HCT116 (cell line): ENCODE measurements around the gene KLRF2. TPM values are rescaled to one million over a fixed set of nuclear protein-coding genes. Genes with fewer than 3 reads are reported as not detected.

Experiments
- ATAC-seq: fragments of 200-7000 bp; cut with Tn5 transposase; 2 replicates; pipeline ENCODE4 v1.9.1; 2020; ENCODE audit warnings: mild to moderate bottlenecking, moderate library complexity
- BruUV-seq: library from RNA; stranded (reverse); fragments of 400-500 nt; replicated peaks from 2 replicates; lab custom pipeline; 2021; lab: Mats Ljungman, UMichigan
- CTCF ChIA-PET: fragments of 300-600 bp; sonication (Branson Sonifier 250); formaldehyde crosslinking; loops from one replicate; lab custom pipeline; 2021; ENCODE audit warnings: antibody characterized with exemption; lab: Charles Lee
- POLR2A ChIA-PET: fragments of 300-600, 350-600 bp; sonication (Branson Sonifier 250); formaldehyde crosslinking; loops from one replicate; lab custom pipeline; 2021; ENCODE audit warnings: antibody characterized with exemption; lab: Charles Lee
- RAD21 ChIA-PET, 2 experiments: fragments of 300-600 bp; sonication (Branson Sonifier 250); formaldehyde crosslinking; loops; one replicate each; lab custom pipeline; 2023; ENCODE audit warnings: low total read pairs in 2 of 2; ENCODE audit not compliant: uncharacterized antibody in 2 of 2, unreplicated experiment in 2 of 2, low non-redundant PET in 1 of 2; lab: Charles Lee
- DNase-seq: peaks from one replicate; pipeline ENCODE4 v3.0.0-alpha.2; 2010; ENCODE audit warnings: low read depth, low spot score
- H2AFZ ChIP-seq: fragments of 200-600 bp; shearing (Covaris generic), sonication (generic); 2 replicates; pipeline ENCODE4 v1.6.1; 2017; ENCODE audit warnings: low read depth, mixed run types, mixed read lengths, antibody characterized with exemption, low read length; ENCODE audit not compliant: poor library complexity, severe bottlenecking
- H3K27ac ChIP-seq: 2 replicates; pipeline ENCODE4 v1.5.1; 2012; ENCODE audit warnings: low read depth, low read length
- H3K27me3 ChIP-seq: fragments of 200-600 bp; sonication (generic); 2 replicates; pipeline ENCODE4 v1.6.1; 2016; ENCODE audit warnings: mixed run types, low read length, mixed read lengths; ENCODE audit not compliant: insufficient read depth
- H3K36me3 ChIP-seq, 2 experiments: fragments of 200-500 bp in 1 of 2; fragments of 200-600 bp in 1 of 2; sonication (Bioruptor generic) in 1 of 2; sonication (generic) in 1 of 2; 2 replicates each; pipeline versions ENCODE4 v1.5.1 to v1.6.1; 2014 to 2016; ENCODE audit warnings: low read length in 2 of 2, inconsistent platforms in 1 of 2, mixed read lengths in 1 of 2, mixed run types in 1 of 2; ENCODE audit not compliant: insufficient read depth in 2 of 2, control insufficient read depth in 1 of 2
- H3K4me1 ChIP-seq, 2 experiments: fragments of 200-600 bp in 1 of 2; sonication (generic) in 1 of 2; 2 replicates each; pipeline versions ENCODE4 v1.5.1 to v1.6.1; 2012 to 2017; ENCODE audit warnings: low read length in 2 of 2, inconsistent platforms in 1 of 2, mild to moderate bottlenecking in 1 of 2, mixed read lengths in 1 of 2, mixed run types in 1 of 2, moderate library complexity in 1 of 2; ENCODE audit not compliant: insufficient read depth in 2 of 2, control insufficient read depth in 1 of 2
- H3K4me2 ChIP-seq: fragments of 200-600 bp; sonication (generic); 2 replicates; pipeline ENCODE4 v1.6.1; 2017; ENCODE audit warnings: mixed run types, low read length, mixed read lengths
- H3K4me3 ChIP-seq, 2 experiments: fragments of 200-600 bp in 1 of 2; sonication (generic) in 1 of 2; replicated peaks in 1 of 2; 2 replicates each; pipeline ENCODE4 v1.5.1; 2011 to 2016; ENCODE audit warnings: low read length in 2 of 2, control low read depth in 1 of 2, low read depth in 1 of 2, mild to moderate bottlenecking in 1 of 2, mixed read lengths in 1 of 2, mixed run types in 1 of 2
- H3K79me2 ChIP-seq: fragments of 200-600 bp; sonication (generic); 2 replicates; pipeline ENCODE4 v1.6.1; 2017; ENCODE audit warnings: mild to moderate bottlenecking, mixed run types, low read length, moderate library complexity, mixed read lengths; ENCODE audit not compliant: insufficient read depth
- H3K9ac ChIP-seq: fragments of 200-600 bp; sonication (generic); 2 replicates; pipeline ENCODE4 v1.6.1; 2016; ENCODE audit warnings: low read length, mixed read lengths
- H3K9me2 ChIP-seq: fragments of 200-600 bp; sonication (generic), shearing (Covaris generic); 2 replicates; pipeline ENCODE4 v1.6.1; 2017; ENCODE audit warnings: mixed run types, mild to moderate bottlenecking, moderate library complexity; ENCODE audit not compliant: insufficient read depth
- H3K9me3 ChIP-seq, 2 experiments: fragments of 200-500 bp in 1 of 2; fragments of 200-600 bp in 1 of 2; sonication (Bioruptor generic) in 1 of 2; sonication (generic) in 1 of 2; 2 replicates each; pipeline ENCODE4 v1.6.1; 2014 to 2017; ENCODE audit warnings: low read length in 2 of 2, mixed read lengths in 2 of 2, inconsistent platforms in 1 of 2, low read depth in 1 of 2, mild to moderate bottlenecking in 1 of 2, mixed run types in 1 of 2, moderate library complexity in 1 of 2; ENCODE audit not compliant: control insufficient read depth in 1 of 2, insufficient read depth in 1 of 2
- H4K20me1 ChIP-seq: fragments of 200-600 bp; sonication (generic), shearing (Covaris generic); 2 replicates; pipeline ENCODE4 v1.6.1; 2017; ENCODE audit warnings: mixed run types, mild to moderate bottlenecking, moderate library complexity; ENCODE audit not compliant: insufficient read depth
- CEBPB ChIP-seq: IDR thresholded peaks from 2 replicates; pipeline ENCODE4 v1.6.1; 2012; ENCODE audit warnings: low read depth
- CTCF ChIP-seq, 3 experiments: fragments of 200-600 bp in 1 of 3; sonication (generic) in 1 of 3; IDR thresholded peaks in 2 of 3; conservative IDR thresholded peaks in 1 of 3; 2 replicates each; pipeline ENCODE4 v1.5.1; 2012 to 2017; ENCODE audit warnings: low read depth in 2 of 3, low read length in 2 of 3, antibody characterized with exemption in 1 of 3, borderline replicate concordance in 1 of 3, control low read depth in 1 of 3, mild to moderate bottlenecking in 1 of 3, mixed read lengths in 1 of 3, mixed run types in 1 of 3, moderate library complexity in 1 of 3; ENCODE audit not compliant: insufficient read depth in 1 of 3
- EGR1 ChIP-seq: IDR thresholded peaks from 2 replicates; pipeline ENCODE4 v1.6.1; 2012; ENCODE audit warnings: low read depth
- FOSL1 ChIP-seq: IDR thresholded peaks from 2 replicates; pipeline ENCODE4 v1.6.1; 2012; ENCODE audit warnings: low read depth
- JUND ChIP-seq: IDR thresholded peaks from 2 replicates; pipeline ENCODE4 v1.6.1; 2012
- MAX ChIP-seq: IDR thresholded peaks from 2 replicates; pipeline ENCODE4 v1.6.1; 2012
- POLR2A ChIP-seq: IDR thresholded peaks from 2 replicates; pipeline ENCODE4 v1.7.0; 2011; ENCODE audit warnings: borderline replicate concordance; ENCODE audit not compliant: insufficient read depth, insufficient read length; ENCODE audit errors: extremely low read depth
- SIN3A ChIP-seq: IDR thresholded peaks from 2 replicates; pipeline ENCODE4 v1.6.1; 2012; ENCODE audit warnings: low read depth
- SP1 ChIP-seq: IDR thresholded peaks from 2 replicates; pipeline ENCODE4 v1.6.1; 2012; ENCODE audit warnings: low read depth
- SRF ChIP-seq: IDR thresholded peaks from 2 replicates; pipeline ENCODE4 v1.6.1; 2012; ENCODE audit warnings: low read depth
- TCF7L2 ChIP-seq: IDR thresholded peaks from 2 replicates; pipeline ENCODE4 v1.7.0; 2011; ENCODE audit warnings: borderline replicate concordance, inconsistent platforms; ENCODE audit not compliant: insufficient read depth, insufficient read length; ENCODE audit errors: extremely low read depth
- ZFX ChIP-seq: fragments of 450-650 bp; IDR thresholded peaks from 2 replicates; pipeline ENCODE4 v1.6.1; 2017
- intact Hi-C: fragments of 100-400 bp; cut with micrococcal nuclease; formaldehyde crosslinking; loops from 2 replicates; pipeline ENCODE4 v1.10.0; 2022
- total RNA-seq: library from RNA; stranded (reverse); gene quantifications from one replicate; pipeline ENCODE4 v1.2.1, GENCODE V29; 2021; ENCODE audit not compliant: unreplicated experiment
- TF ChIP-seq, protein P1 (sequence below): IDR thresholded peaks from 2 replicates; pipeline ENCODE4 v1.6.1; 2012
- TF ChIP-seq, protein P2 (sequence below): IDR thresholded peaks from 2 replicates; pipeline ENCODE4 v1.6.1; 2012; ENCODE audit warnings: low read depth

The KLRF2 gene
- total RNA-seq, 1 experiment from 2014 or later = not detected

DNA sequence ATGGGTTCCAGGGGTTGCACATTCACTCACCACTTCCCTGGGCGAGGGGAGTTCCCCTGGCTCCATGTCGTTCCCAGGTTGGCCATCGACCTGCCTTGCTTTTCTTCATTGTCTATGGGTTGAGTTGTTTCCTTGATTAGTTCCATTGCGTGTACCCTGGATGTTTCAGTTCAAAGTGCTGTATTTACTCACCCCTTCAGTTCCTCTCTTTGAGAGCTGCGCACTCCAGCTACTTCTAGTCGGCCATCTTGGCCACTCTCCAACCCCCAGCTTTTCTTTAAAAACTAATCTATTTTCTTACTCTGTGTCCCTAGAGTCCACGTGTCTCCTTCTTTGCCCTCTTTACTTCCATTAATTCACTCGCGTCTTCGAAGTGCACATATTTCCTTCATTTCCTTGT is 39.2 kb downstream of the KLRF2 start:
- TF ChIP-seq CEBPB (no peak), FOSL1 (no peak), JUND (no peak)
- peaks cover 28% of the 10 kb centered on the region for H3K27me3 ChIP-seq
- H3K9me3 ChIP-seq = no peaks in the 10 kb centered on the region
- ChIA-PET POLR2A (no interaction called here), RAD21 (no interaction called here), CTCF (no interaction called here)
- no peaks in the 10 kb centered on the region for H3K36me3 ChIP-seq
- BruUV-seq = no TSS peak
- DNase-seq (no peak), ATAC-seq (no peak)
- H3K4me1 ChIP-seq = no peaks in the 10 kb centered on the region
- H4K20me1 ChIP-seq = no peaks in the 10 kb centered on the region
- H3K27ac ChIP-seq = no peak overlapping the region
- no peak overlapping the region for H3K9ac ChIP-seq
- no peak overlapping the region for H3K4me2 ChIP-seq
- no peak overlapping the region for H2AFZ ChIP-seq
- intact Hi-C loops = no loop called here
- no peak overlapping the region for H3K4me3 ChIP-seq
- no peaks in the 10 kb centered on the region for H3K9me2 ChIP-seq
- H3K79me2 ChIP-seq = no peaks in the 10 kb centered on the region

- no peak overlapping the region for H2AFZ ChIP-seq
- H3K4me3 ChIP-seq = no peak overlapping the region
- no peaks in the 10 kb centered on the region for H4K20me1 ChIP-seq
- H3K4me1 ChIP-seq = no peaks in the 10 kb centered on the region
- H3K4me2 ChIP-seq = no peak overlapping the region
- no TSS peak for BruUV-seq
- no peak overlapping the region for H3K27ac ChIP-seq
- ChIA-PET RAD21 (no interaction called here), CTCF (interaction anchor here (1.2 kb wide), 1 partner anchor 10 kb away, joined by 3 read pairs; the partner anchor contains the start of gene CLEC2A), POLR2A (no interaction called here)
- DNase-seq (no peak), ATAC-seq (no peak)
- no peaks in the 10 kb centered on the region for H3K9me3 ChIP-seq
- H3K79me2 ChIP-seq = no peaks in the 10 kb centered on the region
- no peaks in the 10 kb centered on the region for H3K36me3 ChIP-seq
- no peak overlapping the region for H3K9ac ChIP-seq
- H3K9me2 ChIP-seq = no peaks in the 10 kb centered on the region
- intact Hi-C loops = no loop called here
- peaks cover 34% of the 10 kb centered on the region for H3K27me3 ChIP-seq
- TF ChIP-seq, protein P1, sequence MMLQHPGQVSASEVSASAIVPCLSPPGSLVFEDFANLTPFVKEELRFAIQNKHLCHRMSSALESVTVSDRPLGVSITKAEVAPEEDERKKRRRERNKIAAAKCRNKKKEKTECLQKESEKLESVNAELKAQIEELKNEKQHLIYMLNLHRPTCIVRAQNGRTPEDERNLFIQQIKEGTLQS = no peak
- TF ChIP-seq EGR1 (no peak), SP1 (no peak), SIN3A (no peak), TCF7L2 (no peak), FOSL1 (no peak), POLR2A (no peak), ZFX (no peak), CEBPB (no peak), CTCF (IDR thresholded peaks at IDR 0.05 in 2 of 3, conservative IDR thresholded peaks at IDR 0.05 in 1 of 3; ENCODE audit: borderline replicate concordance in 1 of 3, insufficient read depth in 1 of 3, low read depth in 2 of 3, low read length in 2 of 3) (no peak), SRF (no peak), MAX (no peak)
- TF ChIP-seq, protein P2, sequence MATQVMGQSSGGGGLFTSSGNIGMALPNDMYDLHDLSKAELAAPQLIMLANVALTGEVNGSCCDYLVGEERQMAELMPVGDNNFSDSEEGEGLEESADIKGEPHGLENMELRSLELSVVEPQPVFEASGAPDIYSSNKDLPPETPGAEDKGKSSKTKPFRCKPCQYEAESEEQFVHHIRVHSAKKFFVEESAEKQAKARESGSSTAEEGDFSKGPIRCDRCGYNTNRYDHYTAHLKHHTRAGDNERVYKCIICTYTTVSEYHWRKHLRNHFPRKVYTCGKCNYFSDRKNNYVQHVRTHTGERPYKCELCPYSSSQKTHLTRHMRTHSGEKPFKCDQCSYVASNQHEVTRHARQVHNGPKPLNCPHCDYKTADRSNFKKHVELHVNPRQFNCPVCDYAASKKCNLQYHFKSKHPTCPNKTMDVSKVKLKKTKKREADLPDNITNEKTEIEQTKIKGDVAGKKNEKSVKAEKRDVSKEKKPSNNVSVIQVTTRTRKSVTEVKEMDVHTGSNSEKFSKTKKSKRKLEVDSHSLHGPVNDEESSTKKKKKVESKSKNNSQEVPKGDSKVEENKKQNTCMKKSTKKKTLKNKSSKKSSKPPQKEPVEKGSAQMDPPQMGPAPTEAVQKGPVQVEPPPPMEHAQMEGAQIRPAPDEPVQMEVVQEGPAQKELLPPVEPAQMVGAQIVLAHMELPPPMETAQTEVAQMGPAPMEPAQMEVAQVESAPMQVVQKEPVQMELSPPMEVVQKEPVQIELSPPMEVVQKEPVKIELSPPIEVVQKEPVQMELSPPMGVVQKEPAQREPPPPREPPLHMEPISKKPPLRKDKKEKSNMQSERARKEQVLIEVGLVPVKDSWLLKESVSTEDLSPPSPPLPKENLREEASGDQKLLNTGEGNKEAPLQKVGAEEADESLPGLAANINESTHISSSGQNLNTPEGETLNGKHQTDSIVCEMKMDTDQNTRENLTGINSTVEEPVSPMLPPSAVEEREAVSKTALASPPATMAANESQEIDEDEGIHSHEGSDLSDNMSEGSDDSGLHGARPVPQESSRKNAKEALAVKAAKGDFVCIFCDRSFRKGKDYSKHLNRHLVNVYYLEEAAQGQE = no peak
These were observed 41.1 kb downstream of the KLRF2 start for GRCh38 chr12:9922429-9922828.
